IPS-NIHi11 (cell line): ENCODE results near the gene MRGPRX2.

Experiments
- DNase-seq: peaks from one replicate; pipeline ENCODE4 v3.0.0; 2012; ENCODE audit warnings: mixed read lengths, low spot score

MRGPRX2 gene

GRCh38 chr11:19075636-19076035, 15.1 kb upstream of the MRGPRX2 start:
- no peak for DNase-seq

GRCh38 chr11:19073454-19074415, 13.2 kb upstream of the MRGPRX2 start:
- no peak for DNase-seq

GRCh38 chr11:19072464-19072863, 11.9 kb upstream of the MRGPRX2 start:
- DNase-seq = no peak

- peak; percentile 73 for DNase-seq
Observed at GRCh38 chr11:19071255-19071654, 10.7 kb upstream of the MRGPRX2 start.

- no peak for DNase-seq
Observed at GRCh38 chr11:19059833-19060232, 684 bp downstream of the MRGPRX2 start.

GRCh38 chr11:19055905-19056304, 4.6 kb downstream of the MRGPRX2 start:
- DNase-seq = no peak

GRCh38 chr11:19055016-19055415, 5.5 kb downstream of the MRGPRX2 start:
- no peak for DNase-seq

GRCh38 chr11:19053909-19054308, 6.6 kb downstream of the MRGPRX2 start:
- no peak for DNase-seq

- no peak for DNase-seq
Observed at GRCh38 chr11:19050281-19050680, 10.2 kb downstream of the MRGPRX2 start.

- no peak for DNase-seq
Observed at GRCh38 chr11:19049351-19049750, 11.2 kb downstream of the MRGPRX2 start.

GRCh38 chr11:19040051-19040450, 20.5 kb downstream of the MRGPRX2 start:
- DNase-seq = no peak

GRCh38 chr11:19039409-19039808, 21.1 kb downstream of the MRGPRX2 start:
- DNase-seq = no peak

GRCh38 chr11:19032990-19033389, 27.5 kb downstream of the MRGPRX2 start:
- no peak for DNase-seq

- DNase-seq = no peak
Observed at GRCh38 chr11:19027829-19028595, 32.5 kb downstream of the MRGPRX2 start.

- DNase-seq = no peak
Observed at GRCh38 chr11:19026862-19027261, 33.7 kb downstream of the MRGPRX2 start.

GRCh38 chr11:19025481-19026406, 34.8 kb downstream of the MRGPRX2 start:
- no peak for DNase-seq

GRCh38 chr11:19020831-19021230, 39.7 kb downstream of the MRGPRX2 start:
- DNase-seq = no peak

GRCh38 chr11:19018901-19019300, 41.6 kb downstream of the MRGPRX2 start:
- DNase-seq = peak; percentile 57

- DNase-seq = no peak
Observed at GRCh38 chr11:19013181-19013857, 47.2 kb downstream of the MRGPRX2 start.

GRCh38 chr11:19012636-19013035, 47.9 kb downstream of the MRGPRX2 start:
- no peak for DNase-seq
